ENCODE measurements around the gene SMARCB1. TPM values are rescaled to one million over a fixed set of nuclear protein-coding genes. Genes with fewer than 3 reads are reported as not detected.

The SMARCB1 gene
- total RNA-seq, 1 experiment from 2014 or later, result 115 TPM

DNA sequence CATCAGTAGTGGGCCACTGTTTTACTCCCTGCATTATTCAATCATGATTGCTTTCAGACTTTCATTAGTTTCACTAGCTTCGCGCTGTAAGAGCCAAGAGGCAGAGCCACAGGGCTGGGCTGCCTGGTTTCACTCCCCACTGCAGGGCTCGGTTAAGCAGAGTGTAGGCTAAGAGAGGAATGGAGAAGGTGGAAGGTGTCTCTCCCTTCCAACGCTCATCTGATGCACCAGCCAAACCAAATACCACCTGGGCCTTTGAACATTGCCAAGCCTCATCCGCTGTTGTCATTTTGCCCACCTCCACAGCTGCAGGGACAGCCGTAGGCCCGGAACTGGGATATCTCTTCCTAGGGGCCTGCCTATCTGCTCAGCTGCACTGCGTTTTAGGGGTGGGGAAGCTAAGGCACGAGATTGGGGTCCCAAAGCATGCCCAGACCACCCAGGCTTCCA is 480 bp upstream of the SMARCB1 start:
- Mint-ChIP-seq H3K27me3 (ENCODE audit: insufficient read depth, unreplicated experiment) (no peaks in the 10 kb centered on the region), H3K4me3 (ENCODE audit: unreplicated experiment) (peak overlapping the region; percentile 80), H3K9me3 (ENCODE audit: unreplicated experiment) (no peaks in the 10 kb centered on the region), H3K36me3 (ENCODE audit: insufficient read depth, unreplicated experiment) (peaks cover 5% of the 10 kb centered on the region), H3K27ac (ENCODE audit: low read depth, unreplicated experiment) (no peak overlapping the region), H3K4me1 (ENCODE audit: insufficient read depth, unreplicated experiment) (peaks cover 15% of the 10 kb centered on the region)
- DNase-seq (ENCODE audit: unreplicated experiment), result no peak
- intact Hi-C loops (cut with micrococcal nuclease), result no loop called here
- TSS peak; percentile 85 for BruUV-seq (replicated peaks)
- ChIA-PET POLR2A (interaction anchor here (1.0 kb wide), 1 partner anchor 11 kb away, joined by 4 read pairs; no protein-coding TSS in a partner anchor), CTCF (interaction anchor here (0.6 to 1.0 kb wide), 3 partner anchors 17 to 582 kb away, joined by 3 to 6 read pairs (median 5); no protein-coding TSS in a partner anchor)
- TF ChIP-seq CTCF (IDR thresholded peaks at IDR 0.05; ENCODE audit: unreplicated experiment), result no peak

- no peak for DNase-seq (ENCODE audit: unreplicated experiment)
- POLR2A ChIA-PET, result interaction anchor here (0.7 to 1.4 kb wide), 5 partner anchors 13 to 106 kb away, joined by 3 to 6 read pairs (median 4); partner anchors contain the start of genes MIF and MMP11
- Mint-ChIP-seq H3K4me3 (ENCODE audit: unreplicated experiment) (peak overlapping the region; percentile 80), H3K36me3 (ENCODE audit: insufficient read depth, unreplicated experiment) (peaks cover 16% of the 10 kb centered on the region), H3K27ac (ENCODE audit: low read depth, unreplicated experiment) (peak overlapping the region; percentile 42), H3K27me3 (ENCODE audit: insufficient read depth, unreplicated experiment) (no peaks in the 10 kb centered on the region), H3K4me1 (ENCODE audit: insufficient read depth, unreplicated experiment) (peaks cover 9% of the 10 kb centered on the region), H3K9me3 (ENCODE audit: unreplicated experiment) (no peaks in the 10 kb centered on the region)
- BruUV-seq (replicated peaks), result no TSS peak
- intact Hi-C loops (cut with micrococcal nuclease), result no loop called here
- CTCF ChIA-PET, result interaction anchor here (0.6 kb wide), 1 partner anchor 101 kb away, joined by 4 read pairs; no protein-coding TSS in a partner anchor
- no peak for TF ChIP-seq CTCF (IDR thresholded peaks at IDR 0.05; ENCODE audit: unreplicated experiment)
Observed at GRCh38 chr22:23787600-23787896, 782 bp downstream of the SMARCB1 start.

- Mint-ChIP-seq H3K4me1 (ENCODE audit: insufficient read depth, unreplicated experiment) (peaks cover 9% of the 10 kb centered on the region), H3K4me3 (ENCODE audit: unreplicated experiment) (peak overlapping the region; percentile 80), H3K36me3 (ENCODE audit: insufficient read depth, unreplicated experiment) (peaks cover 20% of the 10 kb centered on the region), H3K9me3 (ENCODE audit: unreplicated experiment) (no peaks in the 10 kb centered on the region), H3K27ac (ENCODE audit: low read depth, unreplicated experiment) (peak overlapping the region; percentile 42), H3K27me3 (ENCODE audit: insufficient read depth, unreplicated experiment) (no peaks in the 10 kb centered on the region)
- DNase-seq (ENCODE audit: unreplicated experiment), result no peak
- no peak for TF ChIP-seq CTCF (IDR thresholded peaks at IDR 0.05; ENCODE audit: unreplicated experiment)
- ChIA-PET POLR2A (interaction anchor here (0.7 to 1.4 kb wide), 6 partner anchors 13 to 106 kb away, joined by 3 to 6 read pairs (median 4); partner anchors contain the start of genes MIF, MMP11 and ZNF70), CTCF (no interaction called here)
- intact Hi-C loops (cut with micrococcal nuclease), result no loop called here
- TSS peak; percentile 43 for BruUV-seq (replicated peaks)
Observed at GRCh38 chr22:23787910-23788309, 1.1 kb downstream of the SMARCB1 start.

GRCh38 chr22:23789121-23789520 is 2.4 kb downstream of the SMARCB1 start:
- CTCF ChIA-PET, result interaction anchor here (0.6 to 1.2 kb wide), 3 partner anchors 11 to 18 kb away, joined by 3 to 6 read pairs (median 5); no protein-coding TSS in a partner anchor
- intact Hi-C loops (cut with micrococcal nuclease), result no loop called here
- Mint-ChIP-seq H3K36me3 (ENCODE audit: insufficient read depth, unreplicated experiment) (peaks cover 32% of the 10 kb centered on the region), H3K27ac (ENCODE audit: low read depth, unreplicated experiment) (no peak overlapping the region), H3K27me3 (ENCODE audit: insufficient read depth, unreplicated experiment) (no peaks in the 10 kb centered on the region), H3K4me3 (ENCODE audit: unreplicated experiment) (peak overlapping the region; percentile 80), H3K9me3 (ENCODE audit: unreplicated experiment) (no peaks in the 10 kb centered on the region), H3K4me1 (ENCODE audit: insufficient read depth, unreplicated experiment) (peaks cover 9% of the 10 kb centered on the region)
- BruUV-seq (replicated peaks), result no TSS peak
- no peak for DNase-seq (ENCODE audit: unreplicated experiment)
- POLR2A ChIA-PET, result no interaction called here
- no peak for TF ChIP-seq CTCF (IDR thresholded peaks at IDR 0.05; ENCODE audit: unreplicated experiment)

Data from MCF 10A (cell line).